GM21737 (cell line): Measurements from ENCODE around the gene SNX15.
"Not testable (repeated sequence)": the region's sequence is repeated elsewhere in the genome, so short reads cannot be mapped to it uniquely, and the experiment has no call there.

ENCODE experiments used
- ATAC-seq: cut with Tn5 transposase; IDR thresholded peaks from one replicate; pipeline ENCODE4 v1.9.1; 2021; ENCODE audit warnings: mild to moderate bottlenecking, moderate library complexity; ENCODE audit not compliant: unreplicated experiment

The SNX15 gene

GRCh38 chr11:65014726-65015227 is 12.5 kb upstream of the SNX15 start:
- no peak for ATAC-seq

DNA sequence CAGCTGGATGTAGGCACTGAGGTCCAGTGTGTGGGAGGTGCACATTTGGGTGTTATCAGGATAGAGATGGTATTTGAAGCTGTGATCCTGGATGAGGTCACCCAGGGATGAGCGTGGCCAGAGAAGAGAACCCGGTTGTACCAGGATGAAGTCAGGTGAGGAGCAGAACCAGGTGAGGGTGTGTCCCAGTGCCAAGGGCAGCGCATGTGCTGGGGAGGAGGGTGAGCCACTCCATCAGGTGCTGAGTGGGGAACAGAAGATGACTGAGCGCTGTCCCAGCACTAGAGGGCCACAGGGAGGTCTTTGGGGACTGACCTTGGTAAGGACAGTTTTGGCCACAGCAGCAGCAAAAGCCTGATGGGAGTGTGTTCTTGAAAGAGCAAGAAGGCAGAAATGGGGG is 10.5 kb upstream of the SNX15 start:
- no peak for ATAC-seq

GRCh38 chr11:65017937-65018336 is 9.3 kb upstream of the SNX15 start:
- no peak for ATAC-seq

GRCh38 chr11:65019824-65020223 is 7.4 kb upstream of the SNX15 start:
- no peak for ATAC-seq

DNA sequence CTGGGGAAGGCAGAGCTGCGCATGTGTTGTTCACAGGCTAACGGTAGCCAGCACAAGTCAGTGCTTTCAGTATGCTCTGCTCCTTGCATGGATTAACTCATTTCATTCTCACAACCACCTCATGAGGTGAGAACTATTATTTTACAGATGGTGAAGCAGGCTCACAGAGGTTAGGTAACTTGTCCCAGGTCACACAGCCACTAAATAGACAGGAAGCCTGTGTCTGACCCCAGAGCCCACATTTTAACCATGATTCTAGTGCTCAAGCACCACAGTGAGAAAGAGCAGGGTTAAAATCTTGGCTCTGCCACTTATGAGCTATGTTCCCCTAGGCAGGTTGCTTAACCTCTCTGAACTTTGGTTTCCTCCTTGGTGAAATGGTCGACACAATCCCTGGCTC is 6.2 kb upstream of the SNX15 start:
- no peak for ATAC-seq

- no peak for ATAC-seq
Measured at GRCh38 chr11:65021509-65021908, 5.7 kb upstream of the SNX15 start.

GRCh38 chr11:65023502-65023901 is 3.7 kb upstream of the SNX15 start:
- ATAC-seq = not testable (repeated sequence)

GRCh38 chr11:65026810-65027209 is 429 bp upstream of the SNX15 start:
- no peak for ATAC-seq

- ATAC-seq = no peak
Measured at GRCh38 chr11:65032216-65032615, 5.0 kb downstream of the SNX15 start.

GRCh38 chr11:65034423-65034822 is 7.2 kb downstream of the SNX15 start:
- ATAC-seq = no peak

DNA sequence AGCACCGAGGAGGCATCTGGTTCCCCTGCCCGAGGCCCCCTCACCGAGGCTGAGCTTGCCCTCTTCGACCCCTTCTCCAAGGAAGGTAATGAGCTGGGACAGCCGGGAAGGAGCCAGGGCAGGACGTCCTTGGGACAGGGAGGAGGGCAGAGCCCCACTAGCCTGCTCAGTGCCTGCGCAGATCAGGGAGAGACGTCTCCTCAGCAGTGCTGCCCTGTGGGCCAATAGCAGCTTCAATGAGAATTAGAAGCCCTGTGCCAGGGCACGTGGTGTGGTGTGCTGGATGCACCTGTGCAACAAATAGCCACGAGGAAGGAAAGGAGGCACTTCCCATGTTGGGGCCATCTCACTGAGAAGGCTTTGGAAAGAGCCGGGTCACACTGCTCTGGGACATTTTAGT is 8.3 kb downstream of the SNX15 start:
- ATAC-seq = no peak

DNA sequence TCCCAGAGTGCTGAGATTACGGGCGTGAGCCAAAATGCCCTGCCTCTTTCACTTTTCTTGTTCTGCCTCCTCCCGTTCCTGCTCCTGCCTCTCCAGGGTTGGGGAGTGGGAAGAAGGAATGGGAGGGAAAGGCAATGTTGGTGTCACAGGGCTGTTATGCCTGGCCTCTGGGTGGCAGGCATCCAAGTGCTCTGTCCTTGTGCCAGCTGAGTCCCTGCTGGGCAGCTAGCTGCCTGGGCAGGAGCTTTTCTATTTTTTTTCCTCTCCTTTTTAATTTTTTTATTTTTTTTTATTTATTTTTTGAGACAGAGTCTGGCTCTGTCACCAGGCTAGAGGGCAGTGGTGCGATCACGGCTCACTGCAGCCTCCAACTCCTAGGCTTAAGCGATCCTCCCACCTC is 9.7 kb downstream of the SNX15 start:
- no peak for ATAC-seq

- ATAC-seq = no peak
Measured at GRCh38 chr11:65040520-65040846, 13.2 kb downstream of the SNX15 start.

DNA sequence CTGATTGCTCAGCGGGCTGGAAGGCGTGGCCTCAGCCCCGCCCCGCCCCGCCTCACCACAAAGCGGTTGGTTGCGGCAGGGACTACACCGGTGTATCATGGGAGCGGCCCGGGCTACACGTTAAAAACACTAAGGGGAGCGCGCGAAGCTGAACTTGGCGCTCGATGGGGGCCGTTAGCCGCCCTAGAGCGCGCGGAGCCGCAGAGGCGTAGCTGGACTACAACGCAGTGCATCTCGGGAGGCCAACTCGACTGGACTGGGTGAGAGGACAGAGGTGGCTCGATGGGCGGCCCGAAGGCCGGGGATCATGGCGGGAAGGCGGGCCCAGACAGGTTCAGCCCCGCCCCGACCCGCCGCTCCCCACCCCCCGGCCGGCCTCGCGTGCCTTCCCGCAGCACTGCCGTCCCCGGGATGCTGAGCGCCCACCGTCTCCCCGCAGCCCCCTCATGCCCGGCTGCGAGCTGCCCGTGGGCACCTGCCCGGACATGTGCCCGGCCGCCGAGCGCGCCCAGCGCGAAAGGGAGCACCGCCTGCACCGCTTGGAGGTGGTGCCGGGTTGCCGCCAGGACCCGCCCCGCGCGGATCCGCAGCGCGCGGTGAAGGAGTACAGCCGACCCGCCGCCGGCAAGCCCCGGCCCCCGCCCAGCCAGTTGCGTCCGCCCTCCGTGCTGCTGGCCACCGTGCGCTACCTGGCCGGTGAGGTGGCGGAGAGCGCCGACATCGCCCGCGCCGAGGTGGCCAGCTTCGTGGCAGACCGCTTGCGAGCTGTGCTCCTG is 13.8 kb downstream of the SNX15 start, which contains the start of gene SAC3D1:
Gene SAC3D1, plus strand, starts transcription at position 364 of the 776 bp plus-strand sequence. Its CDS starts 83 bp downstream, at position 447.
- ATAC-seq = peak; percentile 75

DNA sequence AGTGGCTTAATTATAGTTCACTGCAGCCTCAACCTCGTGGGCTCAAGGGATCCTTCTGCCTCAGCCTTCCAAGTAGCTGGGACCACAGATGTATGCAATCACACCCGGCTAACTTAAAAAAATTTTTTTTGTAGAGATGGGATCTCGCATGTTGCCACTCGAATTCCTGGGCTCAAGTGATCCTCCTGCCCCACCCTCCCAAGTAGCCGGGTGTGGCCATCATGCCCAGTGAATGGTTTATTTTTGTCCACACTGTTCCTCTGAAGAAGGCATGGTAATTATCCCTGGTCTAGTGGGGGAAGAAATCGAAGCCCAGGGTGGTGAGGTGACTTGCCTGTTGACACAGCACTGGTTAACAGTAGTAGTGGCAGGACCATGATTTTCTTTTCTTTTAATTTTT is 15.7 kb downstream of the SNX15 start:
- ATAC-seq = no peak

- no peak for ATAC-seq
Measured at GRCh38 chr11:65043881-65044501, 16.8 kb downstream of the SNX15 start.

GRCh38 chr11:65045061-65045460 is 17.8 kb downstream of the SNX15 start:
- ATAC-seq = no peak

- no peak for ATAC-seq
Measured at GRCh38 chr11:65045728-65046127, 18.5 kb downstream of the SNX15 start.

DNA sequence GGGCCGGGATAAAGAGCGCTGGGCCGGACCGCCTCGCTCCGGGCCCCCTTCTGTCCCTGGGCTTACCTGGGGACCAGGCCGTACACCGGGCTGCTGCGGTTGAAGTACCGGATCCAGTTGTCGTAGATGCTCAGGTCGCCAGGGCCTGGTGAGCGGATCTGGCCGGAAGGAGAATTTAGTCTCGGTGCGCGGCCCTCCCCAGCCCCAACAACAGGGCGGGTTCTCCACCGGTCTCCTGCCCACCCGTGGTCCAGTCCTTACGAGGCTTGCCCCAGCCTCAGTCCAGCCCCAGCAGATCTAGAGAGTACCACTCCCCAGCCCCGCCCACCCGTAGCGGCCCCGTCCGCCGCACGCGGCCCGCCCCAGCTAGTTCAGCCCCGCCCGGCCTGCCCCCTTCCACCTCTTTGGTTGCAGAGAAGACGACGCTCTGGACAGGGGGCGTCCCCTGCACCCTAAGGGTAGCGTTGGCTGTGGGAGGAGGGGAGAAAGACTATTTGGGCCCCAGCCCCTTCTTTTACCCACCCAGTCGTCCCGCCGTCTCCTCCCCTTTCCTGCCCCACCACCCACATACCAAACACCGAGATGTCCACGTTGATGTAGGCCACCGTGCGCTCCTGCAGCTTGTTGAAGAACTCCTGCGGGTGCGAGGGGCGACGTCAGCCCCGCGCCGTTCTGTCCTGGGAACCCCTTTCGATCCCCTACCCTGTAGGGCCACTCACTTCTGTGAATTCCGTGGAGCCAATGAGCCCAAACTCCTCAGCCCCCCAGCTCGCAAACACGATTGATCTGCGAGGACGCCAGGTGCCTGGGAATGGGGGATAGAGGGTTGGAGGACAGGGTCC is 20.6 kb downstream of the SNX15 start:
- ATAC-seq = no peak

- no peak for ATAC-seq
Measured at GRCh38 chr11:65051398-65051858, 24.2 kb downstream of the SNX15 start.

GRCh38 chr11:65053827-65054508 is 26.7 kb downstream of the SNX15 start:
- ATAC-seq = no peak
